Jurkat, Clone E6-1 (cell line): ENCODE data around the gene SLC9A3.

ENCODE experiments used
- DNase-seq: peaks from one replicate; pipeline ENCODE4 v3.0.0-alpha.2; 2011; ENCODE audit warnings: low read depth, low spot score
- H3K4me3 ChIP-seq: 2 replicates; pipeline ENCODE4 v1.5.1; 2011; ENCODE audit warnings: mild to moderate bottlenecking, low read length, control low read depth, moderate library complexity

SLC9A3 gene

DNA sequence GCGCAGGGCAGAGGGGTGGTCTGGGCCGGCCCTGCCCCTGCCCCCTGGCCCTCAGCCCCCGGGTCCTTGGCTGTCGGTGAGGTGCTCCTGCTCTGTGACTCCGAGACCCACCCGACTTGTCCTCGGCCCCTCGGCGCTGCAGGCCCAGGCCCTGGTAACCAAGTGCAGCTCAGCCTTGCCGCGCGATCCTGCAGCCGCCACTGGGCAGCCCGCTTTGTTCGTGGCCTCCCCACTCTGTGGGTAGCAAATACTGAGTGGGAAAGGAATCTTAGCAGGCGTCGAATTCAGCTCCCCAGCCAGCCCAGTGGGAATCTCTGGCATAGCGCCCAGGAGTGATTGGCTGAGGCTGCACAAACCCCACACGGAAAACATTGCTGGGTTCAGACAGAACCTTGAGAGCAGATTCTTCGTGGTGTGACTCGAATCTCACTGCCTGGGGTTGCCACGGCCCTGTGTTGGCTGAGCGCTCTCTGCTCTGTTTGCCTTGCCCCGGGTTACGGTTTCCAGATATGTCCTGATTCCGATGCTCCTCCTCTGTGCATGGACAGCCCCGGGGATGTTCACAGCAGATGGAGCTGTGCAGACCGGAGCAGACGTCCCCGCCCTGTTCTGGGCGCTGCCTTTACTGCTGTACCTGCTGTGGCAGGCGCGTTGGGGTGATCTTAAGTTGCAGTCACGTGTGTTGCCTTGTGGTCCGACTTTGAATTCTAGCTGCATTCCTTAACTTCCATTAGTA, 94.6 kb downstream of the SLC9A3 start:
- H3K4me3 ChIP-seq, result no peak overlapping the region
- DNase-seq, result no peak

DNA sequence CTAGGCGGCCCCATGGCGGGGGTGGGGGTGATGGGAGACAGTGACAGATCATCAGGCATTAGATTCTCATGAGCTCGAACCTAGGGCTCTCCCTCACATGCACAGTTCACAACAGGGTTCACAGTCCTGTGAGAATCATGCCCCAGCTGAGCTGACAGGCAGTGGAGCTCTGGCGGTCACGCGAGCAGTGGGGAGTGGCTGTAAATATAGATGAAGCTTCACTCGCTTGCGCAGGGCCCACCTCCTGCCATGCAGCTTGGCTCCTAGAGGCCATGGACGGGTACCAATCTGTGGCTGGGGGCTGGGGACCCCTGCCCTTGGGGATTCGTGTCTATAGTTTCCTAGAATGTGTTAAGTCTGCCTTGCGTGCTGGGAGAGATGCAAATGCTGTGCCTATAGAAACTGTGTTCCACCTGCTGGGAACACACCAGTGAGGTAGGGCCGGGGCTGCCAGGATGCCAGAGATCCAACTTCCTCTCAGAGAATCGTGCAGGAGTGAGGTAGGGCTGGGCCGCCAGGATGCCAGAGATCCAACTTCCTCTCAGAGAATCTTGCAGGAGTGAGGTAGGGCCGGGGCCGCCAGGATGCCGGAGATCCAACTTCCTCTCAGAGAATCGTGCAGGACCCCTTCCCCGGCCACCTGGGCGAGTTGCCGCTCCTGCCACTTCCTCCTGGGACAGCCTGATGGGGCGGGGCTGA, 95.3 kb downstream of the SLC9A3 start:
- no peak overlapping the region for H3K4me3 ChIP-seq
- DNase-seq, result no peak

DNA sequence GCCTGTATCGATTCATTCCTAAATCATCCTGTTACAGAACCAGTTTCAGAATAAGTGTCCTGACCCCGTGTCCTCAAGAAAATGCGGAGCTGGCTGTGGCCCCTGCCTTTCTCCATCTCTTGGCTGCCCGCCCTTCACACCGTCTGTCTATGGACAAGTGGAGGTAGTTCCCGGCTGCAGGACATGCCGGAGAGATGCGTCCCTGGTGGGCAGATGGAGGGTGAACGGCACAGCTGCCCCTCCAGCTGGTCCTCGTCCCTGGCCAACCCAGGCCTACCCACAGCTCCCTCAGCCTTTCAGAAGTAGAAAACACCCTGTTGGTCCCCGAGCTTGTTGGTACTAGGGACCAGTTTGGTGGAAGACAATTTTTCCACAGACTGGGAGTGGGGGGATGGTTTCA, 96.0 kb downstream of the SLC9A3 start:
- no peak for DNase-seq
- no peak overlapping the region for H3K4me3 ChIP-seq

DNA sequence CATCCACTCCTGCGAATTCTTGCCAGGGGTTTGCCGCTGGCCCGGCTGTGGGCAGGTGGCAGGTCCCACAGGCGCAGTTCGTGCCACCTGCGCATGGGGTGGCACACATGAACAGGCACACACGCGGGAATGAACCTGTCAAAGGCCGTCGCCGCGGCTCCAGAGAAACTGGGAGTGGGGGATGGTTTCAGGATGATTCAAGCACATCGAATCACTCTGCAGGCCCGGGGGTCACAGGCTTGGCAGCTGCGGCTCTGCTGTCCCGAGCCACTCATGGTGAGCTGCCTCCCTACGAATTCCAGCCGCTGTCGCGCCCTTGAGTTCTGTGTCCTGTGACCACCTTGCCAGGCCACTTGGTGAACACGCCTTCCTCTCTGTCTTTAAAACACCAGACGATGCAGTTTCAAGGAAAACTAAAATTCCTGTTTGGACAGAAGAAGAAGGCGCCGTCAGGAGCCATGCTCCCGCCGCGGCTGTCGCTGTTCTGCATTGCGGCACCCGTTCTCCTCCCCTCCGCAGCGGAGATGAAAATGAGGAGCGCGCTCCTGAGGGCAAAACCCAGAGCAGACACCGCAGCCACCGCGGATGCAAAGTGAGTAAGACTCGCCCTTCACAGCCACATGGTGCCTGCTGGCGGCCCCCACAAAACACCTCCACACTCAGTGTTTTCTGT, 96.7 kb downstream of the SLC9A3 start:
- DNase-seq, result no peak
- H3K4me3 ChIP-seq, result no peak overlapping the region

DNA sequence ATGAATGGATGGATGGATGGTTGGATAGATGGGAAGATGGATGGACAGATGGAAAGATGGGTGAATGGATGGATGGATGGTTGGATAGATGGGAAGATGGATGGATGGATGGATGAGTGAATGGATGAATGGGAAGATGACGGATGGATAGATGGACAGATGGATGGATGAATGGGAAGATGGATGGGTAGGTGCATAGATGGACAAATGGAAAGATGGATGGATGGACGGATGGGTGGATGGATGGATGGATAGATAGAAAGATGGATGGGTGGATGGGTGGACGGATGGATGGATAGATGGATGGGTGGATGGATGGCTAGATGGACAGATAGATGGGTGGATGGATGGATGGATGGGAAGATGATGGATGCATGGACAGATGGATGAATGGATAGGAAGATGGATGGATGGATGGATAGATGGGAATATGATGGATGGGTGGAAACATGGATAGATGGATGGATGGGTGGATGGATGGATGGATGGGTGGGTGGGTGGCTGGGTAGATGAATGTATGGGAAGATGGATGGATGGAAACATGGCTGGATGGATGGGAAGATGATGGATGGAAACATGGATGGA, 97.8 kb downstream of the SLC9A3 start:
- no peak for DNase-seq
- no peak overlapping the region for H3K4me3 ChIP-seq

DNA sequence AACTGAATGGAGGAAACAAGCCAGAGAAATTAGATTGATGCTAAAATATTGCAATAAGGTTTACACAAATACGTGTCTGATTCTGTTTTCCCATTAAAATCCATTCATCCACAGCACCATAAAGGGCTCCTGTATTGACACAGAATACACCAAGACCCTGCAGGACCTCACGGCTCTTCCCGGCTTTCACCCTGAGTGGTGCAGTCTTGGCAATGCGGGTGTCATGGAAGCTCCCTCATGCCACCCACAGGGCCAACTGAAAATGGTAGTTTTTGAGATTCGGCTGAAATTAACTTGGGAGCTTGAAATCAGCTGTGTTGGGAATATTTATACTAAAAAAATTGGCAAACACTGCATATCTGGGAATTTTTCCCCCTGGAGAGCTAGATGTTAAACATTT, 98.5 kb downstream of the SLC9A3 start:
- DNase-seq, result no peak
- no peak overlapping the region for H3K4me3 ChIP-seq

DNA sequence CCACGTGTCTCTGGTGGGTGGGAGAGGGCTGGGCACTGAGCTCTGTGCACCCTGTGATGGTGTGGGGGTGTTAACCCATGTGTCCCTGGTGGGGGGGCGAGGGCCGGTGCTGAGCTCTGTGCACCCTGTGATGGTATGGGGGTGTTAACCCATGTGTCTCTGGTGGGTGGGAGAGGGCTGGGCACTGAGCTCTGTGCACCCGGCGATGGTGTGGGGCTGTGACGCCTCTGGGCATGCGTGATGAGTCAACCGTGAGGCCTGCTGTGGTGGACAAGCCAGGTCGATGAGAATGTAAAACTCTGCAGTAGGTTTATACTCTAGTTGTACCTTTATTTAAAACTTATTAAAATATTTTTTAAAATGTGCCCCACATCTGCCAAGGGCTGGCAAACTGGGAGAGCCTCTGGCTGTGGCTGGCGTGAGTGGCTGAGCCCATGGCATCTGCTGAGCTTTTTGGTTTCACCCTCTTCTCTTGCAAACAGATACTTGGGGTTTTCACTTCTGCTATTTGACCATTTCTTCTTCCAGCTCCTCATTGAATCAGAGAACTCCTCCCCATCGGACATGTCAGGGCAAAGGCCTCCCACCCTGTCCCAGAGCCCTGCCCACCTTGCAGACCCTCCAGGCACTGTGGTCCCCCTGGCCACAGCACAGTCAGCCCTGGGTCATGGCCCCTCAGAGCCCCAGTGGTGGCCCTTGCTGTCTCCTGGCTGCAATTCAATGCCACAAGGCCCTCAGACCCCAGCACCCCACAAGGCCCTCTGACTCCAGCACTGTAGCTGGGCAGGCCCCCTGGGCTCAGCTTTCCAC, 99.7 kb downstream of the SLC9A3 start:
- no peak for DNase-seq

DNA sequence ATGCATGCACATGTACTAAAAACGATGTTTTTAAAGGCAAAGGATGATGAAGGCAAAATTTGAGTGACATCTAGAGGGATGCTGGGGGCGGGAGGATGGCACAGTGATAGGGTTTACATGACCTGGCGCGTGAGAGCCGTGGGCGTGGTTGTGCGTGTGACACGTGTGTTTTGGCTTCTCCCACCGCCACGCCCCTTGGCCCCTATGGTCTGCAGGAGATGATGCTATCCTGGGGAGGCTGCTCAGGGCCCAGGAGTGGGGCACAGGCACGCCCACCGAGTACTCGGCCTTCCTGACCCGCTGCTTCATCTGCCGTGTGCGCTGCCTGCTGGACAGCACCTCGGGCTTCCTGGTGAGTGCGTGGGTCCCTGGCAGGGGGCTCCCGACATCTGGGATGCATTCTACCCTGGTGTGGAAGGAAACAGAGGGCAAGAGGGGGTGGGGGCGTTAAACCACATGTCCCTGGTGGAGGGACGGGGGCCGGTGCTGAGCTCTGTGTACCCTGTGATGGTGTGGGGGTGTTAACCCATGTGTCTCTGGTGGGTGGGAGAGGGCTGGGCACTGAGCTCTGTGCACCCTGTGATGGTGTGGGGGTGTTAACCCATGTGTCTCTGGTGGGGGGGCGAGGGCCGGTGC, 100.5 kb downstream of the SLC9A3 start:
- no peak for DNase-seq
- no peak overlapping the region for H3K4me3 ChIP-seq

More for the DNA sequence above, 99.7 kb downstream of the SLC9A3 start:
- no peak overlapping the region for H3K4me3 ChIP-seq

DNA sequence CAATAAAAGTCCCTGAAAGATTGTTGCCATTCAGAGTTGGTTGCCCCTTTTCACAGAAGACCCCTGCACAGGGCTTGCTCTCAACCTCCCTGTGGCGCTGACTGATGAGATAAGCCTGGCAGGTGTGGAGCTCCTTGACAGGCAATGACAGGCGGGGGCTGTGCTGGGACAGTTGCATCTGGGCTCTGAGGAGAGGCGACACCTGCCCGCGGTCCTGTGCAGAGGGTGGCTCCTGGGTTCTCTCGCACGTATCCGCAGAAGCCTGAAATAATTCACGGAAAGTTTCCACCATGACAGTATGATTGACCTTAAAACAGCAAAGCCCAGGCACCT, 101.0 kb downstream of the SLC9A3 start:
- no peak overlapping the region for H3K4me3 ChIP-seq
- DNase-seq, result no peak

DNA sequence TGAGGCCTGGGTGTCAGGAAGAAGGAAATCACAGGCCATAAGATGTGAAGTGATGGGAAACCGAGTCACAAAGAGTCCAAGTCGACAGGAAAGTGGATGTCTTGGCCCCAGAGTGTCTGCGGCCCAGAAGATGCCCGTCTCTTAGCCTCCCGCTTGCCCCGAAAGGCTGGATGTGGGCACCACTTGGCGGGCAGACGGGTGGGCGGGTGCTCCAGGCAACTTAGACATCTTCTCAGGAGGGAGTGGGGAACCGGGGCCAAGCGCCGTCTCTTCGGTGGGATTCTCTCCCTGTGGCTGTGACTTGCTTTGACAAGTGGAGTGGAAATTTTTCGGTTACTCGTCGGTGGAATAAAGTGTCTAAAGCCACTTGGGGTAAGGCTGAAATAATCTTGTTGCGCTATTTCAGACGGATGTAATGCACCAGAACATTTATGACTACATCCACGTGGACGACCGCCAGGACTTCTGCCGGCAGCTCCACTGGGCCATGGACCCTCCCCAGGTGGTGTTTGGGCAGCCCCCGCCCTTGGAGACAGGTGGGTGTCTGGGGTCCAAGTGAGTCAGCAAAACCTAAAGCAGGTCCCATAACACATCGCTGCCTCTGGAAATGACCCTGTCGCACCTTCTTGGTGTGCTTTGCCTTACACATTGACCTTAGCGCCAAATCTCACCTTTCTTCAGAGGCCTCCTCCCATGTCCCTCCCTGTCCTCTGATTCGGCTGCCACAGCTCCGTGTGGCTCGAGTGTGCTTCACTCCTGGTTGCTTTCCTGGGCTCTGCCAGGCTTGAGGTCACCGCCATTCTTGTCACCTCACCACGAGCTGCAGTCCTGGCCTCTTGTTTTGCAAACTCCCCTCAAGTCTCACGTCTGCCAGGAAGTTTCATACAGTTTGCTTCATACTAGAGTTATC, 101.7 kb downstream of the SLC9A3 start:
- no peak overlapping the region for H3K4me3 ChIP-seq
- DNase-seq, result no peak

DNA sequence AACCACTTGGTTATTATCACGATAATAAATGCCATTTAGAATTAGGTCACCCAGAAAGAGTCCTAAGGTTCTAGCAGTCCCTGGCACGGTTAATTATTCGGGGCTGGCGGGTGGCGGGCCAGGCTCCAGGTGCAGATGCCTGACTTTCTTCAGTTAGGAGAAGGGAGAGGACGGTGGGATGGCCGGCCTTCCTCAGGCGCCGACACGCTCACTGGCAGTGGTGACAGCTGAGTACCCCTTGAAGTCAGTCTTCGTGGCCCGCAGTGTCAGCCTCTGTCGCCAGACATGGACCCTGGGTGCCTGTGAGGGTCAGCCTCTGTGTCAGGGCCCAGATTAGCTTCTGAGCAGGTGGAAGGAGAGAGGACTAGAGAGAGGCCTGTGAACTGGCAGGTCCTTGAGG, 102.3 kb downstream of the SLC9A3 start:
- no peak for DNase-seq
- no peak overlapping the region for H3K4me3 ChIP-seq

DNA sequence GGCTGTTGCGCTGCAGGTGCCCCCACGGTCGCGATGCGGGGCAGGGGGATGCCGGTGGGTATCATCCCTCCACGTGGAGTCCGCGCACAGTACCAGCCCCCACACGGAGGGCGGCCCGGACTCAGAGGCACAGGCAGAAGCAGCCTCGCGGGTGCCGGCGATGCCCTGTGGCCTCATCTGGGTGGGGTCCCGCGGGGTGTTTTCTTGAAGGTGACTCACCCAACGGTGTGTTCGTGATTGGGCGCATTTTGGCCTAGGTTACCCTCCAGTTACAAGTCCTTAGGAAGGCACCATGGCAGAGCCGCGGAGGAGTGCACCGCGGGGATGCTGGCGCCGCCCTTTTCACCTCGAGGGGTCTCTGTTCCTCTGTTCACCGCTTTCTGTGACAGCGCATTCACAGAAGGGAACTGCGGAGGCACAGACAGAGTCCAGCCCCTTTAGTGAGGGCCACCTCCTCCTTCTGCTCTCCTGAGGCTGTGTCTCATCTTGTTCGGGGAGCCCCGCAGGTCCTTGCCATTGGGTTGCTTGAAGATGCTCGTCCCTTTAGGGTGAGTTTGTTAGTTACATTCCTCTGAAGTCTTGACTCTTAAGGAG, 102.9 kb downstream of the SLC9A3 start:
- no peak overlapping the region for H3K4me3 ChIP-seq
- DNase-seq, result no peak

DNA sequence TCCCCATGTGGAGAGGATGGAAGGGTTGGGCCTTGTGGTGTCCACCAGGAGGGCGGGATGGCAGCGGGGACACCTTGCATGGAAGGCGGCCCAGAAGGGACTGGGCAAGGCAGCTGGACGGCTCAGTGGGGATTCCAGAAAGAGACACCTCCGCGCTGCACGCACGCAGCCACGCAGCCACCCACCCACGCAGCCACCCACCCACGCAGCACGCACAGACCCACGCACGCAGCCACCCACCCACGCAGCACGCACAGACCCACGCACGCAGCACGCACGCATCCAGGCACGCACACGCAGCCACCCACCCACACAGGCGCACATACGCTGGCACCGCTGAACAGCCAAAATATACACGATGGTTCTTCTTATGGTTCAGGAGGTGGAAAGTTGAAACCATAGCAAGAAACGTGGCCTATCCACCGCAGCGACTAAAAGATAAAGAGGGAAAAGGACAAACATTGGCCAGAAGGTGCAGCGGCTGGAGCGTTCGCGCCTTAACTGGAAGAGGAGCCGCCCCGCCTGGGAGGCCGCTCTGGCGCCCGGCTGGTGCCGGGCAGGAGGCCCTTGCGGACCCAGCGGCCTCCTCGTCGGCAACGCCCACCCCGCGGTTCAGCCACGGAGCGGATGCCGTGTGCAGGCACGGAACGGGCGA, 103.5 kb downstream of the SLC9A3 start:
- no peak overlapping the region for H3K4me3 ChIP-seq
- DNase-seq, result no peak
